Gastroesophageal sphincter (tissue), 4 donors: ENCODE data around the gene GAS2L2. TPM values are rescaled to one million over a fixed set of nuclear protein-coding genes. Genes with fewer than 3 reads are reported as not detected.

ENCODE experiments used
- ATAC-seq: fragments of 150-250 bp; one replicate; pipeline ENCODE4 v1.9.1; 2016; ENCODE audit warnings: mild to moderate bottlenecking, moderate library complexity
- H3K27ac ChIP-seq, 4 donors: fragments of 200-600 bp; sonication (generic) in 3 of 4; 1 replicate in 3 of 4; 2 replicates in 1 of 4; pipeline ENCODE4 v1.5.1; 2016 to 2019
- H3K27me3 ChIP-seq: fragments of 200-600 bp; sonication (generic); one replicate; pipeline ENCODE4 v1.5.1; 2019
- H3K36me3 ChIP-seq, 2 donors: fragments of 200-600 bp; sonication (generic); one replicate each; pipeline ENCODE4 v1.5.1; 2019; ENCODE audit warnings: control low read depth in 1 of 2
- H3K4me1 ChIP-seq, 3 donors: fragments of 200-600 bp; sonication (generic); 1 replicate in 2 of 3; 2 replicates in 1 of 3; pipeline ENCODE4 v1.5.1; 2016 to 2019; ENCODE audit warnings: control low read depth in 2 of 3
- H3K4me3 ChIP-seq, 2 donors: fragments of 200-600 bp; sonication (generic); one replicate each; pipeline ENCODE4 v1.5.1; 2019; ENCODE audit warnings: mild to moderate bottlenecking in 1 of 2, moderate library complexity in 1 of 2
- H3K9me3 ChIP-seq, 3 donors: fragments of 200-600 bp; sonication (generic); one replicate each; pipeline ENCODE4 v1.5.1; 2017 to 2019; ENCODE audit warnings: control low read depth in 2 of 3
- EP300 ChIP-seq: sonication (generic); formaldehyde crosslinking; IDR thresholded peaks from one replicate; pipeline ENCODE4 v1.6.1; 2017; ENCODE audit warnings: antibody characterized with exemption, mild to moderate bottlenecking
- POLR2A ChIP-seq, 2 donors: fragments of 450-650 bp; IDR thresholded peaks; one replicate each; pipeline ENCODE4 v1.6.1; 2017; ENCODE audit warnings: antibody characterized with exemption in 2 of 2, mild to moderate bottlenecking in 2 of 2, moderate library complexity in 1 of 2
- POLR2AphosphoS5 ChIP-seq: sonication (generic); formaldehyde crosslinking; IDR thresholded peaks from one replicate; pipeline ENCODE4 v1.6.1; 2017; ENCODE audit warnings: antibody characterized with exemption
- WGBS, 2 donors: methylation state at CpG; one replicate each; pipeline ENCODE4 v1.1.5; 2018; ENCODE audit warnings: low coverage in 1 of 2; 5-methylcytosine and 5-hydroxymethylcytosine counted together
- total RNA-seq, 4 donors: library from RNA; depleted of rRNA; stranded (reverse); fragments of >200 nt; gene quantifications; one replicate each; pipeline ENCODE4 v1.1.0, GENCODE V29; 2016
- TF ChIP-seq, protein P1 (sequence below), 4 experiments: fragments of 200-600 bp in 2 of 4; fragments of 450-650 bp in 2 of 4; sonication (generic) in 1 of 4; IDR thresholded peaks; one replicate each; pipeline ENCODE4 v1.5.1; 2017 to 2019; ENCODE audit warnings: antibody characterized with exemption in 4 of 4, mild to moderate bottlenecking in 2 of 4, moderate library complexity in 2 of 4

The GAS2L2 gene
- total RNA-seq, 4 donors from 2014 or later = 1.5 TPM; not detected in 3

DNA sequence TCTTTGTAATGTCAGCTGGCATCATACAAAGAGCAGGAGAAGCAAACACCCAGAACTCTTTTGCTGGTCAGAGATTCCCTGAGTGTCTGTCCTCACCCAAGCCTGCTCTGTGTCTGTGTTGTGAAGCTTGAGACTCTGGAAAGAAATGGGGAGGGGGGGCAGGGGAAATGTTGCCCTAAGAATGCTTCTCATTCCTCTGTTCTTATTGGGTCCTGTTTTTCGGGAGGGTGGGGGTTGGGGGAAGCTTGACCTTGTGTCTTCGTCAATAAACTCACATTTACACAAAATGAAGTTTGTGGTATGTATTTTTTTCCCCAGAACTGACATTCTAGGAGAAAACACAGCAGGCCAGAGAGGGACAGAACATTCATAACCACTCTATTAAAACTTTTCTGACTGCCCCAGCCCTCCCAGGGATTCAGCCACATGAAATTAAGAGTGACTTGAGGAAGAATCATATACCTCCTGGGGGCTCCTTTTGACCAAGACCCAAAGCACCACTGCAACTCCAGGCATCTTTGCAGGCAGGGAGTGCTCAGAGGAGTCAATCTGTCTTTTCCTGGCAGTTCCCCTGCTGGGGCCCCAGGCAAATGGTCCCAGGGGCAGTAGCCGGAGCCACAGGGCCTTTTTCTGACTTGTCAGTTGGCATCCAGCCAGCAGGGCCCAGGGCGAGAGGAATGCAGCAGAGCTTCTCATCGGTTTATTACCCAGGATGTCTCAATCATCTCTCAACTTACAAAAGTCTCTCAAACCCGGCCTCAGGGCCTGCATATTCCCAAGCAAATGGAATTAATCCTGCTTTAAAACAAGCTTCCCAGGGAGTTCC lies 26.7 kb downstream of the GAS2L2 start:
- peaks cover 10 to 50% (median 20%) of the 10 kb centered on the region in 3 donors for H3K4me1 ChIP-seq
- no peak overlapping the region for H3K4me3 ChIP-seq
- no peak for TF ChIP-seq POLR2AphosphoS5
- H3K27me3 ChIP-seq = no peaks in the 10 kb centered on the region
- peak overlapping the region; percentile 36 to 63 (median 60) for H3K27ac ChIP-seq
- H3K9me3 ChIP-seq = no peaks in the 10 kb centered on the region
- peaks cover 0 to 55% of the 10 kb centered on the region in 2 donors for H3K36me3 ChIP-seq
- peak; percentile 14 for ATAC-seq
- 28 to 47% methylated on average over 3 to 5 of the region's 6 CpGs for WGBS, 2 donors

GRCh38 chr17:35725802-35726126 lies 27.3 kb downstream of the GAS2L2 start:
- peak overlapping the region; percentile 36 to 63 (median 60) for H3K27ac ChIP-seq
- H3K36me3 ChIP-seq = peaks cover 0 to 60% of the 10 kb centered on the region in 2 donors
- H3K27me3 ChIP-seq = no peaks in the 10 kb centered on the region
- no peaks in the 10 kb centered on the region for H3K9me3 ChIP-seq
- peaks cover 8 to 45% (median 15%) of the 10 kb centered on the region in 3 donors for H3K4me1 ChIP-seq
- H3K4me3 ChIP-seq = no peak overlapping the region
- peak; percentile 2 for ATAC-seq
- WGBS, 2 donors = 65 to 80% methylated on average over 1 to 2 of the region's 2 CpGs
- TF ChIP-seq POLR2AphosphoS5 = no peak
- no peak for TF ChIP-seq POLR2A (IDR thresholded peaks at IDR 0.05)
- no peak for TF ChIP-seq EP300
- TF ChIP-seq, protein P1, sequence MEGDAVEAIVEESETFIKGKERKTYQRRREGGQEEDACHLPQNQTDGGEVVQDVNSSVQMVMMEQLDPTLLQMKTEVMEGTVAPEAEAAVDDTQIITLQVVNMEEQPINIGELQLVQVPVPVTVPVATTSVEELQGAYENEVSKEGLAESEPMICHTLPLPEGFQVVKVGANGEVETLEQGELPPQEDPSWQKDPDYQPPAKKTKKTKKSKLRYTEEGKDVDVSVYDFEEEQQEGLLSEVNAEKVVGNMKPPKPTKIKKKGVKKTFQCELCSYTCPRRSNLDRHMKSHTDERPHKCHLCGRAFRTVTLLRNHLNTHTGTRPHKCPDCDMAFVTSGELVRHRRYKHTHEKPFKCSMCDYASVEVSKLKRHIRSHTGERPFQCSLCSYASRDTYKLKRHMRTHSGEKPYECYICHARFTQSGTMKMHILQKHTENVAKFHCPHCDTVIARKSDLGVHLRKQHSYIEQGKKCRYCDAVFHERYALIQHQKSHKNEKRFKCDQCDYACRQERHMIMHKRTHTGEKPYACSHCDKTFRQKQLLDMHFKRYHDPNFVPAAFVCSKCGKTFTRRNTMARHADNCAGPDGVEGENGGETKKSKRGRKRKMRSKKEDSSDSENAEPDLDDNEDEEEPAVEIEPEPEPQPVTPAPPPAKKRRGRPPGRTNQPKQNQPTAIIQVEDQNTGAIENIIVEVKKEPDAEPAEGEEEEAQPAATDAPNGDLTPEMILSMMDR (IDR thresholded peaks at IDR 0.05) = no peak

- Histone ChIP-seq H3K27ac (peak overlapping the region in 2 of 4 donors; percentile 61 to 63), H3K36me3 (peaks cover 0 to 64% of the 10 kb centered on the region in 2 donors), H3K4me1 (peaks cover 8 to 40% (median 13%) of the 10 kb centered on the region in 3 donors), H3K9me3 (no peaks in the 10 kb centered on the region), H3K27me3 (no peaks in the 10 kb centered on the region), H3K4me3 (no peak overlapping the region)
- ATAC-seq = no peak
- WGBS, 2 donors = 83 to 93% methylated on average over 2 to 4 of the region's 4 CpGs
- TF ChIP-seq, protein P1 (IDR thresholded peaks at IDR 0.05) = no peak
- TF ChIP-seq POLR2AphosphoS5 (no peak), POLR2A (IDR thresholded peaks at IDR 0.05) (no peak), EP300 (no peak)
These were observed 28.0 kb downstream of the GAS2L2 start for GRCh38 chr17:35725058-35725457.

GRCh38 chr17:35723735-35724134 lies 29.3 kb downstream of the GAS2L2 start:
- Histone ChIP-seq H3K36me3 (peaks cover 0 to 73% of the 10 kb centered on the region in 2 donors), H3K9me3 (no peaks in the 10 kb centered on the region), H3K27ac (no peak overlapping the region), H3K27me3 (no peaks in the 10 kb centered on the region), H3K4me1 (peaks cover 8 to 38% (median 13%) of the 10 kb centered on the region in 3 donors), H3K4me3 (no peak overlapping the region)
- ATAC-seq = no peak
- 100% methylated on average over 1 to 2 of the region's 2 CpGs for WGBS, 2 donors
- TF ChIP-seq POLR2AphosphoS5 (no peak), EP300 (no peak), POLR2A (IDR thresholded peaks at IDR 0.05) (no peak)
- TF ChIP-seq, protein P1 (IDR thresholded peaks at IDR 0.05) = no peak

- no peak for ATAC-seq
- peaks cover 6 to 64% (median 46%) of the 10 kb centered on the region in 3 donors for H3K4me1 ChIP-seq
- no peak overlapping the region for H3K4me3 ChIP-seq
- H3K27me3 ChIP-seq = no peaks in the 10 kb centered on the region
- H3K27ac ChIP-seq = peak overlapping the region; percentile 77 to 93 (median 82)
- peaks cover 0 to 63% of the 10 kb centered on the region in 2 donors for H3K36me3 ChIP-seq
- TF ChIP-seq EP300 = no peak
- TF ChIP-seq, protein P1 (IDR thresholded peaks at IDR 0.05) = no peak
- no peak for TF ChIP-seq POLR2AphosphoS5
- TF ChIP-seq POLR2A (IDR thresholded peaks at IDR 0.05) = no peak
- WGBS, 2 donors = 53 to 67% methylated on average over 2 of the region's 2 CpGs
- H3K9me3 ChIP-seq = no peaks in the 10 kb centered on the region
These were observed 35.6 kb downstream of the GAS2L2 start for GRCh38 chr17:35717475-35717874.
